HG03108 (cell line): ENCODE results near the gene RO60.
"Not testable (repeated sequence)": the region's sequence is repeated elsewhere in the genome, so short reads cannot be mapped to it uniquely, and the experiment has no call there.

Experiments
- ATAC-seq: cut with Tn5 transposase; IDR thresholded peaks from one replicate; pipeline ENCODE4 v1.9.1; 2021; ENCODE audit warnings: moderate library complexity; ENCODE audit not compliant: unreplicated experiment

The RO60 gene

DNA sequence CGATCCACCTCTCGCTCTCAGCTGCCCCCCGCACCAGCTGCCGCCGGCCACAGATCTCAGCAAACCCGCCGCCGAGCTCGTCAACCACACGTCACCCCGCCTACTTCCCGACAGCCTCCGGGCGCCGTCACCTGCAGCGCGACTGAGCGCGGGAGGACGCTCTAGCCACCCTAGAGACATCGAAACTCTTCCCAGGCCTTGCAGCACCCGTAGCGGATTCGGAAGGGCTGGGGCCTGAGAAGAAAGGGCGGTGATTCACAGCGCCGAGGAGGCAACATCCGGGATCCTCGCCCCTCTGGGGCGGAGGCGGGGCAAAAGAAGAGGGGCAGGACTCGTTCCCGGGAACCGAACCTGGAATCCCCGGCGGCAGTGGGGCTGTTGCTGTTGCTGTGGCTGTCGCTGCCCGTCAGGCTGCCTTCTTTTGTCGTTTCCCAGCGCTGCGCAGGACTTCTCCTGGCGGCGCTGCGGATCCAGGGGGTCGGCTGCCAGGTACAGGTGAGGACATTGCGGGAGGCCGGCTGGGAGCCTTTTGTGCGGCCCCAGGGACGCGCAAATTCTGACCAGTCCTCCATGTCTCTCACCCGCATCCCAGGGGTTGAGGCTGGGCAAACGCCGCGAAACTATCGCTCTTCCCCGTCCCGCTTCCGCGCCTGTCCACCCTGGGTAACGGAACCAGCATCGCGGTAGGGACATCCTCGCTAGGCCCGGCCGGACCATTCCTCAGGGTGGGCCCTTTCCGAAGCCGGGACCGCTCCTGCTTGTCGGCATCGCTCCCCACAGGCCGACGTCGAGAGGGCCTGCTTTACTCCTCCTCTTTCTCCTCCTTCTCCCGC, at the start of gene RO60, which contains the start of gene UCHL5:
RO60 (plus strand) TSS at position 331 of the 833 bp plus-strand sequence. CDS start 9,443 bp downstream, outside the sequence.
UCHL5 (minus strand) TSS at position 79 of the 833 bp plus-strand sequence. CDS start 100 bp downstream, outside the sequence.
- ATAC-seq: peak; percentile 97

DNA sequence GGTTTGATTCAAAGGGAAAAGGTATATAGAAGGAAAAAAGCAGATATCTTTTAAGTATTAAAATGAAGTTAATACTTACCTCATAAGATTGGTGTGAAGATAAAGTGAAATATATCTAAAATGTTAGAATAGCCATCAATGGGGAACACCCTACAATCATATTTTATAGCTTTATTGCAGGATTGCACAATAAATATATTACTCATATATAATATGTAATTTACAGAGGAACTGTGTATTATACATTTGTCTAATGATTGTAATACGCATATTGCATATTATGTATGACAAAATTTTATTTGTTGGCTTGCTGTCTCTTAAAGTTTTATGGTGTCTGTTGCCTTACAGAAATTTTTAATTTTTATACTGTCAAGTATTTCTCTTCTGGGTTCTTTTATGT, 48.0 kb upstream of the RO60 start:
- ATAC-seq: no peak

DNA sequence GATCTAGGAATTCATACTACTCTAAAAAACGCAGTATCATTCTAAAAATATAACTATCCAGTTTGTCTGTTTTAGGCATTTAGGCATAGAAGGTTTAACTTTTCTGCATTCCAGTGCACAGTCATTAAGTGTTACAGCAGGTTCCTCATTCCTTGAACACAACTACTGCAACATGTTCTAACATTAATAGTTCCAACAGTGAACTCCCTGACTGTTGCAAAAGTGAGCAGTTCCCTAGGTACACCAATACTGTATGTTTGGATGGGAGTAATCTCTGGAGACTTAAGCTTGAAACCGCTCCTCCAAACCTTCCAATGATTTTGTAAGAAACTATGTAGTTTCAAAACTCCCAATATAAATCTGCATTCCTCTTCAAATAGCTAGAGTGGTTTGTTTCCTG, 46.4 kb upstream of the RO60 start:
- no peak for ATAC-seq

DNA sequence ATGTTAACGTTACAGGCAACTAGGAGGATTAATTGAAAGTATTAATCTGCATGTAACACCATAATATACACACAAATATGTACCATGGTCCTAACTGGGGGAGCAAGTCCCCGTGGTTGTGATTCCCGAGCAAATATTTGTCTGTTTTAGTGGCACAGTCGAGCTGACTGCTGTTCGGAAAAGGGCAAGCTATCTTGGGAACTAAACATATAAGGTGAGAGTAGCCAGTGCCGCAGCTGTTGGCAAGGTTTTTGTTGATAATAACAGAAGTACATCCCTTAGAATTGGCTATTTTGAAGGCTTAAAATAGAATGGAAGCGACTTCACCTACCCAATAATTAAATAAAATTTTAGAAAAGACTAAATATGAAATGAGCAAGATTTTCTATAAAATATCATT, 45.7 kb upstream of the RO60 start:
- ATAC-seq: no peak

DNA sequence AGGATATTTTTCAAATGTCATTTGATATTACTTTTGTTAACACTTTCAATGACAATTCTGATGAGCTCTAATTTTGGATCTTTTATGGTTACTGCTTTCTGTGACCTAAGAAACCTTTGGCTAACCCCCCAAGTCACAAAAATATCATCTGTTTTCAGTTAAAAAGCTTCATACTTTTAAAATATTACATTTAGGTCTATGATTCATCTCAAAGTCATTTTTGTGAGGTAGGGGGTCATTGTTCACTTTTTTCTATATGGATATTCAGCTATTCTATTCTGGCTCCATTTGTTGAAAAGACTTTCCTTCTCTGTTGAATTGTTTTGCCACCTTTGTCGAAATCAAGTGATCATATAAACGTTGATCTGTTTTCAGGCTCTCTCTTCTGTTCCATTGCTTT, 45.0 kb upstream of the RO60 start:
- ATAC-seq: no peak

DNA sequence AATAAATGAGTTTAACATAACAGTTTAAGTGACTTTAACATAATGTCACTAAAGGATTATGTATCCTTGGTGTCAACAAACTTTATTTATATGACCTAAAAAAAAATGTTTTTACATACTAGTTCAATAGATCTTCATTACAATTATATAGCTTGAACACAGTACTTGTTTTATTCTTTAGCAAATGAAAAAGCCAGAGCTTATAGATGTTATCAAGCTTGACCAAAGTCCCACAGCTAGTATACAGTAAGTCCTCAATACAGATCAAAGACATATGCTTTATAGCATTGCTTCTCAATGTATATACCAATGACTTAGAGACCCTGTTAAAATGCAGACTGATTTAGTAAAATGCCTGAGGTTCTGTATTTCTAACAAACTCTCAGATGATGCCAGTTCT, 42.6 kb upstream of the RO60 start:
- no peak for ATAC-seq

DNA sequence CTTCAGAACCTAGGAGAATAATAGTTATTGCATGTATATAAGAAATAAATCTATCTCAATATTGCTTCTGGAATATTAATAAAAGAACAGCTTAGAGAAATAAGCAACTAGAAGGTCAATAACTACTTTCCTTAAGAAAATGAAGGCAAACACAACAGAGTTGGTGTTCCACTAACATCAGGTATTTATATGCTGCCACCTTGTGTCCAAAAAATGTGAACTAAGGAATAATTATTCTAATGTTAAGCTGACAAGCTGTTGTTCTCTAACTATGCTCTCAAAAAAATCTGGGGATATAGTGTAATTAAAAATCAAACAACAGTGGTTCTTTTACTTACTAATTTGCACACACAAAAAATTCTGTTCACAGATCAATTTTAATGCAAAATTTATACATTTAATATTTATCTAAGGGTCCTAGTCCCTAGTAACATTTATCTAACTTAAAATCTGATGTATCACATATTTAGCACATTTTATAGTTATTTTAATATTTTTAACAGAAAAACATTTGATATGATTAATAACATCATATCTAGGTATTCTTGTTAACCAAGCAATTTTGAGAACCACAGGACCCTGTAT, 39.9 kb upstream of the RO60 start:
- ATAC-seq: no peak

DNA sequence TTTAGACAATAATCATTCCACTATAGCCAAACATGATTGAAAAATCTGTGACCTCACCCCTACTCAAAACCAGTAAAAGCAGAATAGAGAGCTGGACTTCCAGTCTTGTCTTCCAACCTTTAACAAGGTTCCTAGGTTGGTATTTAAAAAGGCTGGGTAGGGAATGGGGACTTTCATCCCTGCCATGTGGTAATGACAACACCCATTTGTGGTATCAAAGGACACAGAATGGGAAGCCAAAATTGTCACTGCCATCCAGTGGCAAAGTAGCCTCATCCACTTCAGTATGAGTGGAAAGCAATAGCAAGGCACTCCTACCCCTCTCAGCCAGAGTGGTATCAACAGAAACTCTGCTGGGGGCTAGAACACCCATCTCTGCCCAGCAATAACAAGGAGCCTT, 34.2 kb upstream of the RO60 start:
- no peak for ATAC-seq

DNA sequence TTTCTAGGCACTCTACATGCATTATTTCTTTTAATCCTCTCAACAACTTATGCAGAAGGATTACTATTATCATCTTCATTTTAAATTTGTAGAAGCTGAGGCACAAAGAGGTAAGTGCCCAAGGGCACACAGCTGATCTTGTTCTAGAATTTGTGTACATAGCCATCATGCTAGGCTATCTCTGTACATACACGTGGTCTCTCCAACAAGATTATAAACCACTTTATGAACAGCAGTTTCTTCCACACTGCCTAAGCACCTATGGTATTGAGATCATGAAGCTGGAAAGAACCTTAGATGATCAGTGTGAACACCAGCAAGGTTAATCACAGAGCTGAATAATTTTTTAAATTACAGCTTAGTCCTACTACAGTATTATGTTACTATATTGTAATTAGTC, 29.1 kb upstream of the RO60 start:
- no peak for ATAC-seq

DNA sequence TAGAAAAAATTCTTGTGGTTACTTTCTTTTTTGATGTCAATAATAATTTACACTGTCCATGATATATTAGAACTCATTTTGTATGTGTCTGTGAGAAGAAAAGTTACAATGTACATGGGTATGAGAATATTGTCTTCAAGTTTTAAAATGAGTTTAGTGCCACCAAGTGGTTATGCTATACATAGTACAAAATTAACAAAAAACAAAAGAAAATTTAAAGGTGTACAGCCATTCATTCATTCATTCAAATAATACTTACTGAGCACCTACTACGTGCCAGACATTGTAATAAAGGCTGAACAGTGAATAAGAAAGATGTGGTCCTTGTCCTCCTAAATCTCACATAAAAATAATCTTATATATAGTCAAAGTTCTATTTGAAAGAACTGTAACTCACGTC, 28.0 kb upstream of the RO60 start:
- peak; percentile 65 for ATAC-seq

DNA sequence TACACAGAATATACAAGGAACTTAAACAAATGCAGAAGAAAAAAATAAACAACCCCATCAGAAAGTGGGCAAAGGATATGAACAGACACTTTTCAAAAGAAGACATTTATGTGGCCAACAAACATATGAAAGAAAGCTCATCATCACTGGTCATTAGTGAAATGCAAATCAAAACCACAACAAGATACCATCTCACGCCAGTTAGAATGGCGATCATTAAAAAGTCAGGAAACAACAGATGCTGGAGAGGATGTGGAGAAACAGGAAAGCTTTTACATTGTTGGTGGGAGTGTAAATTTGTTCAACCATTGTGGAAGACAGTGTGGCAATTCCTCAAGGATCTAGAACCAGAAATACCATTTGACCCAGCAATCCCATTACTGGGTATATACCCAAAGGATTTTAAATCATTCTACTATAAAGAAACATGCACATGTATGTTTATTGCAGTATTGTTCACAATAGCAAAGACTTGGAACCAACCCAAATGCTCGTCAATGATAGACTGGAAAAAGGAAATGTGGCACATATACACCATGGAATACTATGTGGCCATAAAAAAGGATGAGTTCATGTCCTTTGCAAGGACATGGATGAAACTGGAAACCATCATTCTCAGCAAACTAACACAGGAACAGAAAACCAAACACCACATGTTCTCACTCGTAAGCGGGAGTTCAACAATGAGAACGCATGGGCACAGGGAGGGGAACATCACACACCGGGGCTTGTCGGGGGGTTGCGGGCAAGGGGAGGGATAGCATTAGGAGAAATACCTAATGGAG, 26.6 kb upstream of the RO60 start:
- not testable (repeated sequence) for ATAC-seq

DNA sequence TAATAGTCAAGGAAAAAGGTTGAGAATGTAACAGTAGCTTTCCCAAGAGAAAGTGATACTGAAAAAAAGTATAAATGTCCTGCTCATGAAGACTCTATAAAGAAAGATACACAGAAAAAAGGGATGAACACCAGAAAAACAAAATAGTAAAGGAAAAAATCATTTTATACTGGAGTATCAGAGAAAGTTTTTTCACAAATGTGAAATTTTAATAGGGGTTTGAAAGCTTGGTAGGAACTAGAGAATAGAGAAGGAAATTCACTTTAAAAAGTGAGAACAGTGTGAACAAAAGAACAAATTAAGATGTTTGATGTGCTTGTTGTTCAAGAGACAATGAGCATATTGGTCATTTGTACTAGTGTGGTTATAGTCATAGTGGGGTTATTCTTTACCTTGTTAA, 25.8 kb upstream of the RO60 start:
- ATAC-seq: no peak

DNA sequence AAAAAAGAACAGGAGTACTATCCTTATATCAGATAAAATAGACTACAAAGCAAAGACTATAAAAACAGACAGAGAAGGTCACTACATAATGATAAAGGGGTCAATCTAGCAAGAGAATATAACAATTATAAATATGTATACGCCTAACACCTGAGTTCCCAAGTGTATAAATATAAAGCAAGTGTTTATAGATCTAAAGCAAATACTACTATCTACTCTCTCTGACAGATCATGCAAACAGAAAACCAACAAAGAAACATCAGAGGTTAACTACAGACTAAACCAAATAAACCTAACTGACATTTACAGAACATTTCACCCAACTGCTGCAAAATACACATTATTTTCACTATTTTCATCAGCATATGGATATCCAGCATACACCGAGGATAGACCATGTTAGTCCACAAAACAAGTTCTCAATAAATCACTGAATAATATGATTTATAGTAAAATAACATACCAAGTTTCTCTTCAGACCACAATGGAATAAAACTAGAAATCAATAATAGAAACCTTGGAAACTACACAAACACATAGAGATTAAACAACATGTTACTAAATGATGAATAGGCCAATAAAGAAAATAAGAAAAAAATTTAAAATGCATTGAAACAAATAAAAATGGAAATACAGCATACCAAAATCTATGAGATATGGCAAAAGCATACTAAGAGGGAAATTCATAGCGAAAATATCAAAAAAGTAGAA, 22.9 kb upstream of the RO60 start:
- ATAC-seq: no peak

DNA sequence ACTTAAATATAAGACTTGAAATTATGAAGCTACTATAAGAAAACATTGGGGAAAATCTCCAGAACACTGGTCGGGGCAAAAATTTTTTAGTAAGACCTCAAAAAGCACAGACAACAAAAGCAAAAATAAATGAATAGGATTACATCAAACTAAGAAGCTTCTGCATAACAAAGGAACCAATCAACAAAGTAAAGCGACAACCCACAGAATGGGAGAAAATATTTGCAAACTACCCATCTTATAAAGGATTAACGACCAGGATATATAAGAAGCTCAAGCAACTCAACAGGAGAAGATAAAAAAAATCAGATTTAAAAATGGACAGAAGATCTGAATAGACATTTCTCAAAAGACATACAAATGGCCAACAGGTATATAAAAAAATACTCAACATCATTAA, 19.4 kb upstream of the RO60 start:
- ATAC-seq: no peak

DNA sequence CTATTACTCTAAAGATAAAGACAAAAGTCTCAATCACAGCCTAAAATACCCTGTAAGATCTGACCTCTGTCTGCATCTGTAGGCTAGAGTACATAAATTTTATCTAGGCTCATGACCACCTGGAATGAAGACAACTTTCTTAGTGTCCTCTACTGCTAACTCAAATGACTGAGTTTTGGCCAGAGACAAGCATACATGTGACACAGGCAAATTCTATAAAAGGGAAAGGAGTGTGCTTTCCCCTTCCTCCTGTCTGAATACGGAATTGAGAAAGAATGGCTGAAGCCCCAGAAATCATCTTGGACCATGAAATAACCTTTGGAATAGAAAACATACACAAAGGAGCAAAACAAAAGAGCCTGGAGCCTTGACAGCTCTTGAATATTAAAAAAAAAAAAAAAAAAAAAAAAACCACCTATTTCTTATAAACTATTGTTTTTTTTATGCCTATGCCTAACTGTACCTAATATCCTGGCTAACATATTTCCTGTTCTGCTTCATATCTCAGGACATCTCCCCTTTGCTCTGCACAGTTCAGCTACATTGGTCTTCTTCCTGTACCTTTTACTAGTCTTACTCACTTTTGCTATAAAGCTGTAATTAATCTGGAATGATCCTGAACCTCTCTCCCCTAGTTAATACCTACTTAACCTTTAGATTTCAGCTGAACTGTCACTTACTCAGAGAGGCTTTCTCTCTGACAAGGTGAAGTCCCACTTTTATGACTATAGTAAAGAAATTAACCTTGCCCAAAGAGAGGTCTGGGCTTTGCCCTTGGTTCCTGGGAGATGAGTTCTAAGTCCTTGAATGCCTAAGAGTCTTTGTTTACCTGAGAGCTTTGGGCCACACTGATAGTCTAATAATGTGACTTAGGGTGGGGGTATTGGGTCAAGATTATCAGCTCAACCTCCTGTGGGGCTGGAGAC, 16.4 kb upstream of the RO60 start:
- ATAC-seq: no peak

DNA sequence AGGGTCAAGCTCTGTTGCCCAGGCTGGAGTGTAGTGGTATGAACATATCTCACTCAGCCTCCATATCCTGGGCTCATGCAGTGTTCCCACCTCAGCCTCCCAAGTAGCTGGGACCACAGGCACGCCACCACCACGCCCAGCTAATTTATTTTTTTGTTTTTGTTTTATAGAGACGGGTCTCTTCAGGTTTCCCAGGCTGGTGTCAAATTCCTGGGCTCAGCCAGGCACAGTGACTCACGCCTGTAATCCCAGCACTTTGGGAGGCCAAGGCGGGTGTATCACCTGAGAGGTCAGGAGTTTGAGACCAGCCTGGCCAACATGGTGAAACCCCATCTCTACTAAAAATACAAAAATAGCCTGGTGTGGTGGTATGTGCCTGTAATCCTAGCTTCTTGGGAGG, 10.5 kb upstream of the RO60 start:
- not testable (repeated sequence) for ATAC-seq

DNA sequence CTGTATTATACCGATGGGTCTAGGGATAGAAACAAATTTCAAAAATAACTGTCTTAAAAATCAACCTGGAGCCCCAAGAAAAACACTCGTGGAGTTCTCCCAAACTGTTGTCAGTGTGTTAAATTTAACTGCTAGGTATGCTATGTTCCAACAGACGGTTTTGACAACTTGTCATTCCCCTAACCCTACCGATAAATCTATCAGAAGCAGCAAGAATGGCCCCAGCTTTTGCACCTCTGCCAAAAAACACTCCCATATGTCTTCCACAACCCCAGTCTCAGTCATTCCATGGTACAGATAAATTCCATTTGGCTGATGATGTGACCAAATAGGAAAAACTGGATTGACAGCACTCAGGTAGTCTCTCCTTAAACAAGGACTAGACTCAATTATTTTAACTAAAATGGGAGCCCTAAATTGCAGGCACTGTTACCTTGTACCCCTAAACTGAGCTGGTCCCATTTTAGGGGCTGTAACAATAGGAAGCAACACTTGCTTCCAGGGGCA, 5.2 kb upstream of the RO60 start:
- no peak for ATAC-seq

DNA sequence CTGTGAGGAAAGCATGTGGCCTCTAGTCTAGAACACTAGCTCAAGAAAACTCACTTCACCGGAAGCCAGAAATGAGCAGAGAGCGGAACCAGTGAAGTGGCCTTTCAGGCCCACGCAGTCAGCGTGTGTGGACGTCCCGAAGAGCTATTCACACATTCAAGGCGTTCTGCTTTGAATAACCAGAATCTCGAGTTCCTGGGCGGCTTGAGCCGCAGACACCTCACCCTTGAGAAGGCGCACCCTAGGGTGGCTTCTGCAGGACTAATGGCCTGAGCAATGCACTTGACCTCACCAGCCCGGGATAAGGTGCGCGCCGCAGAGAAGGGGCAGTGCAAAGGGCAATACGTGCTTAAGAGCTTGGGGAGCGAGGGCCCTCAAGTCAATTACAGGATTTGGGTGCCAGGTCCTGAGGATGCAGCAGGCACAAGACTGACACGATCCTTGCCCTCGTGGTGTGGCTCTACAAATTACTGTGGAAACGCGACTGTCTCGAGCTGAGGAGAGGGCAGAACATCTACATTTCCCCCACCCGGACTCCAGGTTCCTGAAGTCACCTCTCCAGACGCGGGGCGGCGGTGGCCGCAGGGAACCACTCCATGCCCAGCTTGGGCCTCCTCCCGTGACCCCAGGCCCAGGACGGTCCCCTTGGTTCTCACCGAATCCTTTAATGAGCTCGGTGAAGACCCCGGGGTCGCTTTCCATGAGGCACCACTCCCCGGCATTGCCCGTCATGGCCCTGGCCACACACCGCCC, 707 bp upstream of the RO60 start:
- ATAC-seq: peak; percentile 37

DNA sequence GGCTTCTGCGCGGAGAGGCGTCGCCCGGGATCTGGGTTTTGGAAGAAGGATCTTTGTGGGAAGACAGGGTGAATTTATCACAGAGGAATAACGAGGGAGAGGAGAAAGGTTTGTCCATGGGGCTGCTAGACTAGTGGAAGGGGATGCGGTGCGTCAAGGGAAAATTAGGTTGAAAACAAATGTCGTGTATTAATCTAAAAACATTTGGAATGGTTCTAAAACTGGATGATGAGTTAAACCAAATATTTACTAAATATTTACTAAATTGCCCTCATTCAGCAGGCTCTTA, 647 bp downstream of the RO60 start:
- ATAC-seq: no peak
